ENCODE data around the gene MFSD12.
"Not testable (repeated sequence)": the region's sequence is repeated elsewhere in the genome, so short reads cannot be mapped to it uniquely, and the experiment has no call there.

The MFSD12 gene

GRCh38 chr19:3584036-3584802 lies 26.8 kb upstream of the MFSD12 start:
- DNase-seq: not testable (repeated sequence)

DNA sequence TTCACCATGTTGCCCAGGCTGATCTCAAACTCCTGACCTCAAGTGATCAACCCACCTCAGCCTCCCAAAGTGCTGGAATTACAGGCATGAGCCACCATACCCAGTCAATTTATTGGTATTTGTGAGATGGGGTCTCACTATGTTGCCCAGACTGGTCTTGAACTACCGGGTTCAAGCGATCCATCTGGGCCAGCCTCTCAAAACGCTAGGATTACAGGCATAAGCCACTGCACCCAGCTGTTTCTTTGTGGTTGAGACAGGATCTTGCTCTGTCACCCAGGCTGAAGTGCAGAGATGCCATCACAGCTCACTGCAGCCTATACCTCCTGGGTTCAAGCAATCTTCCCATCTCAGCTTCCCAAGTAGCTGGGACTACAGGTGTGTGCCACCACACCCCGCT lies 24.4 kb upstream of the MFSD12 start:
- not testable (repeated sequence) for DNase-seq

DNA sequence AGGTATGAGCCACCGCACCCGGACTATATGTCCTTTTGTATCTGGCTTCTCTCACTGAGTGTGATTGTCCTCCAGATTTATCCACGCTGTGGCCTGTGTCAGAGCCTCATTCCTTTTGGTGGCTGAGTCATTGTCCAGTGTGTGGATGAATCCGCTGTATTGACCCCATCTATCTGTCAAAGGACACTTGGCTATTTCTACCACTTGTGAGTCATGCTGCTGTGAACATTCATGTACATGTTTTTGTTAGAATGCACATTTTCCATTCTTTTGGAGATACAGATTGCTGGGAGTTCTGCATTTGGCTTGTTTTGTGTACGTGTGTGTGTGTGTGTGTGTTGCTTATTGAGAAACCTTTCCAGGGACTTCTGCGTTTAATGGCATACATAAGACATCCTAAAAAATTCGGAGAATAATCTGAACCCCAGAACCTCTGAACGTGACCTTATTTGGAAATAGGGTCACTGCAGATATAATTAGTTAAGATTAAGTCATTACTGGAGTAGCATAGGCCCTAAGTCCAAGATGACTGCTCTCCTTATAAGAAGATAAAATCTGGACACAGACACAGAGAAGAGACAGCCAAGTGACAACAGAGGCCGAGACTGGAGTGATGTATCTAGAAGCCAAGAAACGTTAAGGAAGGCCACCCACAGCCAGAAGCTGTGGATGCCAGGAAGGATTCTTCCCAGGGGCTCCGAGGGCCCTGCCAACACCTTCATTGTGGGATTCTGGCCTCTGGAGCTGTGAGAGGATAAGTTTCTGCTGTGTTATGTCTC lies 23.0 kb upstream of the MFSD12 start:
- peak; percentile 95 for DNase-seq

DNA sequence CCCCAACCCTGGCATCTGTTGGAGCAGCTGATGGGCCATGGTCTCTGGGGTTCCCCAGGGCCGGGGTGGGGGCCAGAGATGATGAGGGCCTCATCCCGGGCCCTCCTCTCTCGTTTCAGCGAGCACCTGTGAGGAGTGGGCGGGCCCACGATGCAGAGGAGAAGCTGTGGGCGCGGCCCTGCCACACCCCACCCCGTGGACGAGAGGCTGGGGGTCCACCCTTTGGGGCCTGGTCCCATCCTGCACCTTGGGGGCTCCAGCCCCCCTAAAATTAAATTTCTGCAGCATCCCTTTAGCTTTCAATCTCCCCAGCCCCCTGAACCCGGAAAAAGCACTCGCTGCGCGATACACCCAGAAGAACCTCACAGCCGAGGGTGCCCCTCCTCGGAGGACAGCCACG lies 21.0 kb upstream of the MFSD12 start:
- DNase-seq: no peak

GRCh38 chr19:3577723-3578344 lies 20.4 kb upstream of the MFSD12 start:
- DNase-seq: no peak

DNA sequence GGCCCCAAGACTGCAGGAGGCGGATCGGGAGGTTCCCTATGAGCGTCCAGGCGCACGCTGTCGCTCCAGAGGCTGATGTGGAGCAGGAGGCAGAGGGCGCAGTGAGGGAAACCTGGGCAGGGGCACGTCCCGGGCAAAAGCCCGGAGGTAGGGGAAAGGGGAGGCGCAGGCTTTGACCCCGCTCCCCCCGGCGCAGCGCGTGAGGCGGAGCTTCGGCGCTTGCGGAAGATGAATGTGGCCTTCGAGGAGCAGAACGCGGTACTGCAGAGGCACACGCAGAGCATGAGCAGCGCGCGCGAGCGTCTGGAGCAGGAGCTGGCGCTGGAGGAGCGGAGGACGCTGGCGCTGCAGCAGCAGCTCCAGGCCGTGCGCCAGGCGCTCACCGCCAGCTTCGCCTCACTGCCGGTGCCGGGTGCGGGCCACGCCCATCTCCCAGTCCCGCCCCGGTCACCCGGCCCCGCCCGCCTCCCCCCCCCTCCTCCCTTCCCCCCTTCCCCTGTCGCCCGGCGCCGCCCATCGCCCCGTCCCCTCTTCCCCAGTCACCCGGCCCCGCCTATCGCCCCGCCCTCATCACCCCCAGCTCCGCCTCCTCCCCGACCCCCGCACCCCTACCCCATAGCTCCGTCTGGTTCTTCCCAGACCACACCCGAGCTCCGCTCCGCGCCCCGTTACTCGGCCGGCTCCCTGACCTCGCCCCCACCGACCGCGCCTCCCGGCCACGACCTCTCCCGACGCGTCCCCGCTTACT lies 19.5 kb upstream of the MFSD12 start:
- DNase-seq: no peak

DNA sequence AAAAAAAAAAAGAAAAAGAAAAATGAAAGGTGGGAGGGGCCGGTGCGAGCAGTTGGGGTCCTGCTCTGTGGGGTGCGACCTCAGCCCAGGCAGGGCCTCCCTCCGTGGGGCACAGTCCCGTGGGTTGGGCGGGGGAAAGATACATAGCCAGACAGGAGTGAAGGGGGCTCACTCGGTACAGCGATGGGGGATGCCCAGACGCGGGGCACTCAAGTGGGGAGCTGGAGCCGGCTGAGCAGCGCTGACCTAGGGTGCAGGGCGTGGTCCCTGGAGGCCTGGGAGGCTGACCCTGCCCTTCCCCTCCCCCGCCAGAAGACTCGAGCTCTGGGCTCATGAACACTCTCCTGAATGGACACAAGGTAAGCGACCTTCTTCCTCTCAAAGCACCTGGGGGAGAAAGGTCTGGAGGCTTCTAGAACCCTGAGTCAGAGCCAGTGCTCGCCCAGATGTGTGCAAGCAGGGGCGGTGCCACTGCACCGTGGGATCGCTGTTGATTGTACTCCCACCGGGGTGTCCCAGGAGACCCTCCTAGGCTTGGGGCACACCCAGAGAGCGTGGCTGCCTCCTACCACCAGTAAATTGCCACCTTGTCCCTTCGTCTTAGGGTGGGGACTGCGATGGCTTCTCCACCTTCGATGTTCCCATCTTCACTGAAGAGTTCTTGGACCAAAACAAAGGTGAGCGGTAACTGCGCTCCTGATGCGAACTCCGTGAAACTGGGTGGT lies 18.7 kb upstream of the MFSD12 start:
- no peak for DNase-seq

DNA sequence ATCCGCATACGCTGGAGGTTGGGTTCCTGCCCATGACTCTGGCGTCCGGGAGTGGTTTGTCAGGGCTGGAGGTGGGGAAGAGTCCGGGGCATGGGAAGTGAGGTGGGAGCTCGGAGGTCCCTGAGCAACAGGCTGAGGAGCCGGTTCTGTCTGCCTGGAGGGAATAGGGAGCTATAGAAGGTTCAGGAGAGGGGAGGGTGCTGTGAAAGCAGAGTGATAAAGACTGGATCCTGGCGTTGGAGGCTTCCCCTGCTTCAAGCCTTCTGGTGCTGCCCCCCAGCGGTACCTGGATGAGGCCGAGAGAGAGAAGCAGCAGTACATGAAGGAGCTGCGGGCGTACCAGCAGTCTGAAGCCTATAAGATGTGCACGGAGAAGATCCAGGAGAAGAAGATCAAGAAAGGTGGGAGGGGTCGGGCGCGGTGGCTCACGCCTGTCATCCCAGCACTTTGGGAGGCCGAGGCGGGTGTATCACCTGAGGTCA lies 17.9 kb upstream of the MFSD12 start:
- no peak for DNase-seq

- DNase-seq: peak; percentile 96
Measured at GRCh38 chr19:3573858-3574637, 16.7 kb upstream of the MFSD12 start.

DNA sequence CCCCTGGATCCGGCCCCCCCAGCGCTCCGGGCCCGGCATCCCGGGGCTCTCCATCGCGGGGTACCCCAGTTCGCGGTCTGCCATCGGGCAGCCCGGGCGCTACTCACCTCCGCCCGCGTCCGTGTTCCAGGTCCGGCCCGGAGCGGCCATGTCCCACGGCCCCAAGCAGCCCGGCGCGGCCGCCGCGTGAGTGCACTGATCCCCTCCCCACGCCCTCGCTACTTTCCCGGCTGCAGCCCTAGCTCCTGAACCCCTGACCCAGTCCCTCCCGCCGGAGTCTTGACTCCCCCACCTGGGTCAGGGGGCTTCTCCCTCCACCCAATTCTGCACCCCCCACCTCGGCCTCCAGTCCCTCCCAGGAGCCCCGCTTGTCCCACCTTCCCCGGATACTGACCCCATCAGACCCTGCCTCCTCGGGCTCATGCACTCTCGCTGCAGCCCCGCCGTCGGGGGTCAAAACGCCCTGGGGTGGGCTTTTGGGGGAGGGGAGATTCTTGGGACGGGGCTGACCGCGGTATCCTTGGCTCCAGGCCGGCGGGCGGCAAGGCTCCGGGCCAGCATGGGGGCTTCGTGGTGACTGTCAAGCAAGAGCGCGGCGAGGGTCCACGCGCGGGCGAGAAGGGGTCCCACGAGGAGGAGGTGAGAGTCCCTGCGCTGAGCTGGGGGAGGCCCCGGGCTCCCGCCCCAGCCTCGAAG lies 15.9 kb upstream of the MFSD12 start:
- no peak for DNase-seq

GRCh38 chr19:3572855-3573161 lies 15.4 kb upstream of the MFSD12 start, which contains the start of gene HMG20B:
TSS of gene HMG20B (plus strand) at chr19:3572944. CDS start at chr19:3573310, 366 bp downstream.
- DNase-seq: no peak

DNA sequence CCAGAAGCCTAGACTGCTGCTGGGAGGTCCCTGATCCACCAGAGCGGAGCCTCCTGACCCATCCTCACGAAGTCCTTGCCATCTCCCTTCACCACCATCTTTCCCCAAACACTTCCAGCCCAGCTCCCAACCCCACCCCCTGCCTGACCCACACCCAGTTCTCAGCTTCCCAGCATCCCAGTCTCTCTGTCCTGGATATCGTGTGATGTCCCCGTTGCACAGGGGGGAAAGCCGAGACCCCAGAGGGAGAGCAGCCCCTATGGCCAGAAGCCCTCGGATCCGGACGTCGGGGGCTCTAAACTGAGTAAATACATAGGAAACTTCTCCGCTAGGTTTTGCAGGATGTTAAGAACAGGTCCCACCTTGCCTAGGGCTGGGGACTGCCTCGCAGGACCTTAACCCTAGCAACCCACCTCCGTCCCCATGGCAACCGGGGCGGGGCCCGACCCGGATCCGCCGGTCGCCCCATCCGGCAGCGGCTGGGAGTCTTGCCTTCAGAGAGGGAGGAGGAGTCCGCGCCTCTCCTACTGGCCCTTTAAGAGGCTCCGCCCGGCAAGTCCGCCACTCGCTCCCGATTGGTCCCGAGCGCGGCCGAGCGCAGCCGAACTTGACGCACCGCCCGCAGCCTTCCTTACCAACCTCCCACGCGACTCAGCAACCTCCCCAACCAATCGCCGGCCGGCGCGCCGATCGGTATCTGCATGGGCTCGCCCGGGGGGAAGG lies 14.9 kb upstream of the MFSD12 start:
- DNase-seq: peak; percentile 100

DNA sequence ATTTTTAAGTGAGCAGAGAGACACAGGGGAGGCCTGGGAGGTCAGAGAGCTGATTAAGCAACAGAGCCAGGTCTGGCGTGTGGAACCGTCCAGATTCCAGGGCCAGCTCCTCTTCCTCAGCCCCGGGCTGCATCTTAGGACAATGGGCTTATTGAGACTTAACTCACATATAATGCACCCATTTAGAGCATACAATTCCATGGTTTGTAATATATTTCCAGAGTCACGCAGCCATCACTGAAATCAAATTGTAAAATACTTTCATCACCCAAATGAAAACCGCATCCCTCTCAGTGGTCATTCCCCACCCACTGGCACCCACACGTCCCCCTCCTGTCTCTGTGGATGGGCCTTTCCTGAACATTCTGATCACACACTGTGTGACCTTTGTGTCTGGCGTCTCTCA lies 13.2 kb upstream of the MFSD12 start:
- DNase-seq: no peak

DNA sequence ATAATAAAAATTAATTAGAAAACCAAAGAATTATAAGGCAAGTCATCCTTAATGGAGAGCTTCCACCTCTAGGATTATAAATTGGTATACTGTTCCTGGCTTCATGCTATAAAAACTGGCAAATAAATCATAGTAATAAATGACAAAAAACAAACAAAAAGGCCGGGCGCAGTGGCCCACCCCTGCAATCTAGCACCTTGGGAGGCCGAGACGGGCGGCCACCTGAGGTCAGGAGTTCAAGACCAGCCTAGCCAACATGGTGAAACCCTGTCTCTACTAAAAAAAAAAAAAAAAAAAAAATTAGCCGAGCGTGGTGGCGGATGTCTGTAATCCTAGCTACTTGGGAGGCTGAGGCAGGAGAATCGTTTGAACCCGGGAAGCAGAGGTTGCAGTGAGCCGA lies 12.7 kb upstream of the MFSD12 start:
- DNase-seq: not testable (repeated sequence)

GRCh38 chr19:3565139-3565538 lies 7.8 kb upstream of the MFSD12 start:
- DNase-seq: peak; percentile 96

DNA sequence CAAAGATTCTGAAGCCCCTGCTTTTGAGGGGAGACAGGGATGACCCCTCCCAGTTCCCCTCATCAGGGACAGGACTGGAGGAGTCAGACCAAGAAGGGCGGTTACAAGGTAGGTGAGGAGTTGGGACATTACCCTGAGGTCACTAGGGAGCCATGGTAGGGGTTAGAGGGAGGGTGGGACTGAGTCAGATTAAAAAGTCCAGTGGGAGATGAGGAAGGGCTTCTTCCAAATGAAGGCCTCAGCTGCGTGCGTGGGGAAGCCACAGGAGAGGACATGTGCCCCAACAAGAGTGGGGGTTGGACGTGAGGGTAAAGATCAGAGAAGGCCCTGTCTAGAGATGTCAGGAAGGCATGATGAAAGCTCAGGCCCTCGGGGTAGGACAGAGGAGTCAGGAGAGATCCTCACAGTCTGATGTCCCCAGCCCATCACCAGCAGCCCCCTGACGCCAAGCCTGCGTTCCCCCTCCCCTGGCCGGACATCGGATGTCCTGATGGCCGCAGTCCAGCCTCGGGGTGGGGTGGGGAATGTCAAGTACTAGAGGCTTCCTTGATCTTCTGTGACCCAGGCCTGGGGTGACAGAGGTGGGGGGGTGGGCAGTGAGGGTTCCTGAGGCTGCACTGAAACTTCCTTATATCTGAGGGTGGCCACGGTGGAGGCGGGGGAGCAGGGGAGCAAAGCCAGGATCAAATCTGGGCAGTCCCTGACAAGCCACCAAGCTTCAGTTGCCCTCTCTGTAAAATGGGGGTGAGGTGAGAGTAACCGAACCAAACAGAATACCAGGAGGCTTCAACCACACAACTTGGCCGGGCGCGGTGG lies 6.5 kb upstream of the MFSD12 start:
- no peak for DNase-seq

GRCh38 chr19:3556978-3557460 lies 367 bp downstream of the MFSD12 start:
- peak; percentile 61 for DNase-seq

DNA sequence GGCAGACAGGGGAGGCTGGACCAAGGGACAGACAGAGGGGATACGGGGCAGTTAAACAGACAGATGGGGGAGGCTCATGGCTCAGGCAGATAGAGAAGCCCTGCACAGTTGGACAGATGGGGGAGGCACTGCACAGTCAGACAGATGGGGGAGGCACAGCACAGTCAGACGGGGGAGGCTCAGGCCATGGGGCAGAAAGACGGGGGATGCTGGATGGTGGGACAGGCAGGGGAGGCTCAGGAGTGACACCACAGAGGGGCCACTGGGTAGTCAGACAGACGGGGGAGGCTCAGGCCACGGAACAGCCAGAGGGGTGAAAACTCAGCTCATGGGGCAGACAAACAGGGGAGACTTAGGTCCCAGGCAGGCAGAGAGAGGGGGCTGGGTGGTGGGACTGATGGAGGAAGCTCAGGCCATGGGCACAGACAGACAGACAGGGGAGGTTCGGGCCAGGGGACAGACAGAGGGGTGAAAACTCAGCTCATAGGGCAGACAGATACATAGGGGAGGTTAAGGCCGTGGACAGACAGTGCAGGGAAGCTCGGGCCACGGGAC lies 886 bp downstream of the MFSD12 start:
- DNase-seq: no peak

Data from EL (cell line).